NCI-H524 treated with DMSO at 0.1 percent for 48 hours (cell line): ENCODE results near the gene OVOL1.

ENCODE experiments used
- DNase-seq: peaks from one replicate; lab custom pipeline; 2025; lab: John Stamatoyannopoulos, UW

Gene OVOL1

GRCh38 chr11:65777821-65778361 is 9.0 kb upstream of the OVOL1 start:
- DNase-seq, result no peak

GRCh38 chr11:65778431-65778900 is 8.4 kb upstream of the OVOL1 start:
- DNase-seq, result no peak

GRCh38 chr11:65778901-65779668 is 7.8 kb upstream of the OVOL1 start:
- DNase-seq, result no peak

- no peak for DNase-seq
Measured at GRCh38 chr11:65779669-65779918, 7.3 kb upstream of the OVOL1 start.

GRCh38 chr11:65779919-65780769 is 6.7 kb upstream of the OVOL1 start:
- no peak for DNase-seq

GRCh38 chr11:65780770-65781151 is 6.1 kb upstream of the OVOL1 start, which contains the start of gene AP5B1:
AP5B1 (minus strand) TSS chr11:65780976; CDS start chr11:65780591, 385 bp downstream.
- no peak for DNase-seq

- no peak for DNase-seq
Measured at GRCh38 chr11:65781152-65781961, 5.5 kb upstream of the OVOL1 start.

GRCh38 chr11:65781962-65782815 is 4.7 kb upstream of the OVOL1 start:
- DNase-seq, result no peak

GRCh38 chr11:65782816-65783228 is 4.0 kb upstream of the OVOL1 start:
- no peak for DNase-seq

GRCh38 chr11:65785319-65786007 is 1.4 kb upstream of the OVOL1 start:
- no peak for DNase-seq

- DNase-seq, result no peak
Measured at GRCh38 chr11:65786008-65786785, 666 bp upstream of the OVOL1 start.

- no peak for DNase-seq
Measured at GRCh38 chr11:65787649-65788622, 1.1 kb downstream of the OVOL1 start.

- no peak for DNase-seq
Measured at GRCh38 chr11:65788821-65789220, 2.0 kb downstream of the OVOL1 start.

GRCh38 chr11:65789230-65790103 is 2.6 kb downstream of the OVOL1 start:
- DNase-seq, result no peak

GRCh38 chr11:65790104-65790901 is 3.4 kb downstream of the OVOL1 start:
- DNase-seq, result no peak

GRCh38 chr11:65790902-65791650 is 4.2 kb downstream of the OVOL1 start:
- no peak for DNase-seq
